IMR-90 (cell line): Measurements from ENCODE around the gene HPSE. TPM values are rescaled to one million over a fixed set of nuclear protein-coding genes. Genes with fewer than 3 reads are reported as not detected.
A peak's percentile ranks its signal among the peaks of the same experiment; 100 is the strongest.

ENCODE experiments used
- ATAC-seq: fragments of 200-7000 bp; cut with Tn5 transposase; 2 replicates; pipeline ENCODE4 v1.9.1; 2020; ENCODE audit warnings: low read depth, mild to moderate bottlenecking, moderate library complexity
- BruUV-seq: library from RNA; stranded (reverse); fragments of 400-500 nt; replicated peaks from 2 replicates; lab custom pipeline; 2021; lab: Mats Ljungman, UMichigan
- CTCF ChIA-PET: fragments of 300-600 bp; formaldehyde crosslinking; extraction: SDS; loops from one replicate; lab custom pipeline; 2021; ENCODE audit warnings: antibody characterized with exemption; lab: Yijun Ruan, JAX
- POLR2A ChIA-PET: fragments of 300-600 bp; sonication (Branson Sonifier 250); formaldehyde crosslinking; loops from one replicate; lab custom pipeline; 2022; ENCODE audit warnings: antibody characterized with exemption; ENCODE audit not compliant: unreplicated experiment; lab: Charles Lee
- DNase-seq: peaks from one replicate; pipeline ENCODE4 v3.0.0; 2013
- H2AFZ ChIP-seq: replicated peaks from 2 replicates; pipeline ENCODE3; 2013; ENCODE audit warnings: low read length, mild to moderate bottlenecking; ENCODE audit not compliant: poor library complexity
- H2AK5ac ChIP-seq: 2 replicates; pipeline ENCODE4 v1.6.1; 2013; ENCODE audit warnings: low read depth, low read length, inconsistent platforms
- H2AK9ac ChIP-seq: replicated peaks from 2 replicates; pipeline ENCODE3; 2013; ENCODE audit warnings: mild to moderate bottlenecking, low read depth, low read length, moderate library complexity; ENCODE audit not compliant: poor library complexity
- H2BK120ac ChIP-seq: 2 replicates; pipeline ENCODE4 v1.6.1; 2013; ENCODE audit warnings: low read depth, low read length, inconsistent platforms
- H2BK15ac ChIP-seq: 3 replicates; pipeline ENCODE4 v1.6.1; 2013; ENCODE audit warnings: low read depth, low read length, inconsistent platforms
- H2BK20ac ChIP-seq: 2 replicates; pipeline ENCODE4 v1.6.1; 2013; ENCODE audit warnings: low read depth, mild to moderate bottlenecking, inconsistent platforms, low read length, moderate library complexity
- H2BK5ac ChIP-seq: 2 replicates; pipeline ENCODE4 v1.6.1; 2013; ENCODE audit warnings: mild to moderate bottlenecking, low read depth, low read length, inconsistent platforms; ENCODE audit not compliant: poor library complexity, severe bottlenecking
- H3K14ac ChIP-seq: replicated peaks from 2 replicates; pipeline ENCODE4 v1.6.1; 2013; ENCODE audit warnings: low read depth, low read length, inconsistent platforms
- H3K18ac ChIP-seq: 2 replicates; pipeline ENCODE4 v1.6.1; 2013; ENCODE audit warnings: low read depth, low read length, control low read depth
- H3K23ac ChIP-seq: 2 replicates; pipeline ENCODE4 v1.6.1; 2013; ENCODE audit warnings: low read depth, low read length, inconsistent platforms
- H3K27ac ChIP-seq: 2 replicates; pipeline ENCODE4 v1.5.1; 2013; ENCODE audit warnings: mild to moderate bottlenecking, control low read depth, low read length; ENCODE audit not compliant: insufficient read depth
- H3K27me3 ChIP-seq: 2 replicates; pipeline ENCODE4 v1.6.1; 2013; ENCODE audit warnings: low read length; ENCODE audit not compliant: control insufficient read depth, insufficient read depth
- H3K36me3 ChIP-seq: 2 replicates; pipeline ENCODE4 v1.6.1; 2013; ENCODE audit warnings: low read length, mixed read lengths; ENCODE audit not compliant: control insufficient read depth, insufficient read depth
- H3K4ac ChIP-seq: 2 replicates; pipeline ENCODE4 v1.6.1; 2013; ENCODE audit warnings: low read depth, low read length, inconsistent platforms
- H3K4me1 ChIP-seq: 2 replicates; pipeline ENCODE4 v1.6.1; 2013; ENCODE audit warnings: low read length, mixed read lengths; ENCODE audit not compliant: control insufficient read depth, insufficient read depth
- H3K4me2 ChIP-seq: 2 replicates; pipeline ENCODE4 v1.6.1; 2013; ENCODE audit warnings: low read depth, mild to moderate bottlenecking, control low read depth, low read length, moderate library complexity
- H3K4me3 ChIP-seq: 2 replicates; pipeline ENCODE4 v1.5.1; 2013; ENCODE audit warnings: low read depth, mild to moderate bottlenecking, control low read depth, low read length, moderate library complexity; ENCODE audit not compliant: insufficient read depth
- H3K56ac ChIP-seq: 2 replicates; pipeline ENCODE4 v1.6.1; 2013; ENCODE audit warnings: low read length, inconsistent platforms; ENCODE audit not compliant: insufficient read depth; ENCODE audit errors: extremely low read depth
- H3K79me1 ChIP-seq, 2 experiments: 2 replicates each; pipeline ENCODE4 v1.6.1; 2013; ENCODE audit warnings: low read length in 2 of 2, inconsistent platforms in 1 of 2, low read depth in 1 of 2
- H3K9ac ChIP-seq: 2 replicates; pipeline ENCODE4 v1.6.1; 2013; ENCODE audit warnings: low read depth, low read length, control low read depth
- H3K9me1 ChIP-seq: 2 replicates; pipeline ENCODE4 v1.6.1; 2013; ENCODE audit warnings: low read length, inconsistent platforms; ENCODE audit not compliant: insufficient read depth
- H3K9me3 ChIP-seq: 2 replicates; pipeline ENCODE4 v1.6.1; 2013; ENCODE audit warnings: low read length; ENCODE audit not compliant: control insufficient read depth, insufficient read depth
- H4K20me1 ChIP-seq: 2 replicates; pipeline ENCODE4 v1.6.1; 2013; ENCODE audit warnings: low read length, inconsistent platforms; ENCODE audit not compliant: insufficient read depth
- H4K5ac ChIP-seq: 2 replicates; pipeline ENCODE4 v1.6.1; 2013; ENCODE audit warnings: mild to moderate bottlenecking, low read depth, low read length, control low read depth
- H4K8ac ChIP-seq, 2 experiments: 2 replicates each; pipeline ENCODE4 v1.6.1; 2013; ENCODE audit warnings: low read depth in 2 of 2, low read length in 2 of 2, control low read depth in 1 of 2, inconsistent platforms in 1 of 2
- H4K91ac ChIP-seq: 2 replicates; pipeline ENCODE4 v1.6.1; 2013; ENCODE audit warnings: low read depth, low read length, inconsistent platforms; ENCODE audit not compliant: insufficient read depth
- BHLHE40 ChIP-seq: fragments of 150-350 bp; IDR thresholded peaks from 2 replicates; pipeline ENCODE4 v1.6.1; 2016; ENCODE audit warnings: mild to moderate bottlenecking, low read depth, low read length
- CHD1 ChIP-seq: IDR thresholded peaks from 2 replicates; pipeline ENCODE4 v1.6.1; 2012; ENCODE audit warnings: low read depth, low read length, improper control_type of control experiment
- MAFK ChIP-seq: IDR thresholded peaks from 2 replicates; pipeline ENCODE4 v1.6.1; 2012; ENCODE audit warnings: low read depth, low read length, improper control_type of control experiment
- MAZ ChIP-seq: IDR thresholded peaks from 2 replicates; pipeline ENCODE4 v1.6.1; 2012; ENCODE audit warnings: low read depth, mild to moderate bottlenecking, low read length, improper control_type of control experiment, moderate library complexity, borderline replicate concordance
- MXI1 ChIP-seq: IDR thresholded peaks from 2 replicates; pipeline ENCODE4 v1.6.1; 2012; ENCODE audit warnings: low read depth, mild to moderate bottlenecking, low read length, moderate library complexity, borderline replicate concordance
- NFE2L2 ChIP-seq: fragments of 150-350 bp; IDR thresholded peaks from 2 replicates; pipeline ENCODE4 v1.6.1; 2016; ENCODE audit warnings: low read depth, mild to moderate bottlenecking, low read length
- POLR2A ChIP-seq: IDR thresholded peaks from 2 replicates; pipeline ENCODE4 v1.6.1; 2012; ENCODE audit warnings: mild to moderate bottlenecking, low read depth, low read length
- RCOR1 ChIP-seq: IDR thresholded peaks from 2 replicates; pipeline ENCODE4 v1.6.1; 2012; ENCODE audit warnings: mild to moderate bottlenecking, low read length, improper control_type of control experiment; ENCODE audit not compliant: insufficient replicate concordance
- RFX5 ChIP-seq: IDR thresholded peaks from 2 replicates; pipeline ENCODE4 v1.8.0; 2012; ENCODE audit warnings: low read depth, mild to moderate bottlenecking, low read length, moderate library complexity
- SMC3 ChIP-seq: fragments of 150-350 bp; IDR thresholded peaks from 2 replicates; pipeline ENCODE4 v1.6.1; 2016; ENCODE audit warnings: low read depth, mild to moderate bottlenecking, antibody characterized with exemption, low read length, moderate library complexity
- WGBS, 2 experiments: methylation state at CpG; one replicate each; pipeline versions ENCODE4 v1.1.5 to v1.1.7; 2013; ENCODE audit warnings: missing lambda C conversion rate in 2 of 2; ENCODE audit not compliant: insufficient read length in 1 of 2; ENCODE audit errors: extremely low coverage in 2 of 2; 5-methylcytosine and 5-hydroxymethylcytosine counted together
- dilution Hi-C: fragments of 300-500 bp; cut with HindIII; formaldehyde crosslinking; loops from one replicate; pipeline ENCODE4 v1.14.3; 2018; ENCODE audit warnings: low sequenced_read_pairs; ENCODE audit not compliant: unreplicated experiment
- in situ Hi-C: fragments of 300-500 bp; cut with MboI; formaldehyde crosslinking; loops from 3 replicates; pipeline ENCODE4 v1.14.3; 2019; ENCODE audit warnings: low sequenced_read_pairs, inconsistent platforms, mixed read lengths
- intact Hi-C: fragments of 100-400 bp; cut with micrococcal nuclease; formaldehyde crosslinking; loops from 2 replicates; pipeline ENCODE4 v1.10.0; 2022
- polyA plus RNA-seq, 3 experiments: library from polyadenylated mRNA; depleted of rRNA; stranded (reverse); fragments of >200 nt; gene quantifications; 2 replicates each; pipeline ENCODE4 v1.2.3, GENCODE V29; 2012; ENCODE audit warnings: low replicate concordance in 1 of 3
- total RNA-seq: library from RNA; depleted of rRNA; stranded (reverse); fragments of >200 nt; gene quantifications from 2 replicates; pipeline ENCODE4 v1.2.3, GENCODE V29; 2012
- TF ChIP-seq, protein P1 (sequence below): conservative IDR thresholded peaks from 2 replicates; pipeline ENCODE4 v1.5.1; 2012; ENCODE audit warnings: mild to moderate bottlenecking, low read depth, low read length, improper control_type of control experiment
- TF ChIP-seq, protein P2 (sequence below): fragments of 150-350 bp; IDR thresholded peaks from 2 replicates; pipeline ENCODE4 v1.6.1; 2017; ENCODE audit warnings: mild to moderate bottlenecking, antibody characterized with exemption, low read length, low read depth

The HPSE gene
- total and polyA plus RNA-seq, 2 of the 4 experiments (the other 2 are of a cell fraction), result under 0.01 to 0.09 TPM

- Histone ChIP-seq H4K91ac (no peak overlapping the region), H3K18ac (no peak overlapping the region), H2AK9ac (no peak overlapping the region), H4K5ac (no peak overlapping the region), H3K9me3 (no peaks in the 10 kb centered on the region), H3K27ac (no peak overlapping the region), H2AK5ac (no peak overlapping the region), H2BK15ac (no peak overlapping the region), H3K36me3 (no peaks in the 10 kb centered on the region), H3K27me3 (peaks cover 38% of the 10 kb centered on the region), H3K23ac (no peak overlapping the region), H3K14ac (no peak overlapping the region), H3K9ac (no peak overlapping the region), H4K8ac (no peak overlapping the region), H3K4me1 (no peaks in the 10 kb centered on the region; the same call in 1 of the 2 replicates), H3K4me2 (no peak overlapping the region), H2BK20ac (no peak overlapping the region), H2BK5ac (no peak overlapping the region), H4K20me1 (no peaks in the 10 kb centered on the region), H3K4me3 (no peak overlapping the region), H3K79me1 (no peaks in the 10 kb centered on the region), H3K4ac (no peak overlapping the region), H3K9me1 (no peaks in the 10 kb centered on the region), H2BK120ac (no peak overlapping the region), H3K56ac (no peak overlapping the region), H2AFZ (no peak overlapping the region)
- dilution Hi-C loops, result no loop called here
- no CpG with 5 or more reads among the region's 5 CpGs for WGBS, 2 experiments
- TF ChIP-seq POLR2A (no peak), NFE2L2 (no peak), MAZ (no peak), RCOR1 (no peak), MXI1 (no peak), RFX5 (no peak), MAFK (no peak), SMC3 (no peak), BHLHE40 (no peak), CHD1 (no peak)
- TF ChIP-seq, protein P1, sequence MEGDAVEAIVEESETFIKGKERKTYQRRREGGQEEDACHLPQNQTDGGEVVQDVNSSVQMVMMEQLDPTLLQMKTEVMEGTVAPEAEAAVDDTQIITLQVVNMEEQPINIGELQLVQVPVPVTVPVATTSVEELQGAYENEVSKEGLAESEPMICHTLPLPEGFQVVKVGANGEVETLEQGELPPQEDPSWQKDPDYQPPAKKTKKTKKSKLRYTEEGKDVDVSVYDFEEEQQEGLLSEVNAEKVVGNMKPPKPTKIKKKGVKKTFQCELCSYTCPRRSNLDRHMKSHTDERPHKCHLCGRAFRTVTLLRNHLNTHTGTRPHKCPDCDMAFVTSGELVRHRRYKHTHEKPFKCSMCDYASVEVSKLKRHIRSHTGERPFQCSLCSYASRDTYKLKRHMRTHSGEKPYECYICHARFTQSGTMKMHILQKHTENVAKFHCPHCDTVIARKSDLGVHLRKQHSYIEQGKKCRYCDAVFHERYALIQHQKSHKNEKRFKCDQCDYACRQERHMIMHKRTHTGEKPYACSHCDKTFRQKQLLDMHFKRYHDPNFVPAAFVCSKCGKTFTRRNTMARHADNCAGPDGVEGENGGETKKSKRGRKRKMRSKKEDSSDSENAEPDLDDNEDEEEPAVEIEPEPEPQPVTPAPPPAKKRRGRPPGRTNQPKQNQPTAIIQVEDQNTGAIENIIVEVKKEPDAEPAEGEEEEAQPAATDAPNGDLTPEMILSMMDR, result no peak
- TF ChIP-seq, protein P2, sequence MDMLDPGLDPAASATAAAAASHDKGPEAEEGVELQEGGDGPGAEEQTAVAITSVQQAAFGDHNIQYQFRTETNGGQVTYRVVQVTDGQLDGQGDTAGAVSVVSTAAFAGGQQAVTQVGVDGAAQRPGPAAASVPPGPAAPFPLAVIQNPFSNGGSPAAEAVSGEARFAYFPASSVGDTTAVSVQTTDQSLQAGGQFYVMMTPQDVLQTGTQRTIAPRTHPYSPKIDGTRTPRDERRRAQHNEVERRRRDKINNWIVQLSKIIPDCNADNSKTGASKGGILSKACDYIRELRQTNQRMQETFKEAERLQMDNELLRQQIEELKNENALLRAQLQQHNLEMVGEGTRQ, result no peak
- POLR2A ChIA-PET, result no interaction called here
- BruUV-seq, result no TSS peak
- peak; percentile 5 for DNase-seq
- CTCF ChIA-PET, result no interaction called here
- ATAC-seq, result no peak
- in situ Hi-C loops, result no loop called here
- intact Hi-C loops, result no loop called here
These were observed 5.0 kb downstream of the HPSE start for GRCh38 chr4:83329521-83330110.
